ENCODE results near the gene TAF1. TPM values are rescaled to one million over a fixed set of nuclear protein-coding genes. Genes with fewer than 3 reads are reported as not detected.

Gene TAF1
- polyA plus RNA-seq, 1 donor from 2014 or later, result 29.5 TPM

- H3K9me3 ChIP-seq (ENCODE audit: low read length), result no peaks in the 10 kb centered on the region
- no peaks in the 10 kb centered on the region for H3K79me2 ChIP-seq (replicated peaks; ENCODE audit: insufficient read depth, low read length)
- no peak for TF ChIP-seq REST (IDR thresholded peaks at IDR 0.05; ENCODE audit: borderline replicate concordance)
- no peak for TF ChIP-seq EP300 (conservative IDR thresholded peaks at IDR 0.05; ENCODE audit: poor library complexity, severe bottlenecking)
- H3K4me3 ChIP-seq (ENCODE audit: low read length), result no peak overlapping the region
- no peaks in the 10 kb centered on the region for H3F3A ChIP-seq (ENCODE audit: insufficient read depth, low read length, poor library complexity, severe bottlenecking)
- H3K4me2 ChIP-seq (ENCODE audit: low read length), result no peak overlapping the region
- no peaks in the 10 kb centered on the region for H4K20me1 ChIP-seq (ENCODE audit: insufficient read depth)
- no peaks in the 10 kb centered on the region for H3K9me2 ChIP-seq (ENCODE audit: insufficient read depth, low read length)
- no peak overlapping the region for H3K27ac ChIP-seq (ENCODE audit: low read length)
- H3K9ac ChIP-seq (ENCODE audit: low read length), result no peak overlapping the region
- no peaks in the 10 kb centered on the region for H3K27me3 ChIP-seq (ENCODE audit: insufficient read depth, low read depth, low read length)
- no peak overlapping the region for H2AFZ ChIP-seq (ENCODE audit: low read depth, low read length)
- no peaks in the 10 kb centered on the region for H3K36me3 ChIP-seq (ENCODE audit: insufficient read depth, low read length)
These were observed 72.6 kb downstream of the TAF1 start for GRCh38 chrX:71438750-71439149.

GRCh38 chrX:71439420-71439819 is 73.3 kb downstream of the TAF1 start:
- H2AFZ ChIP-seq (ENCODE audit: low read depth, low read length), result no peak overlapping the region
- no peaks in the 10 kb centered on the region for H3K36me3 ChIP-seq (ENCODE audit: insufficient read depth, low read length)
- H3K27me3 ChIP-seq (ENCODE audit: insufficient read depth, low read depth, low read length), result no peaks in the 10 kb centered on the region
- H3K9me3 ChIP-seq (ENCODE audit: low read length), result no peaks in the 10 kb centered on the region
- no peak overlapping the region for H3K27ac ChIP-seq (ENCODE audit: low read length)
- H3K4me3 ChIP-seq (ENCODE audit: low read length), result no peak overlapping the region
- H4K20me1 ChIP-seq (ENCODE audit: insufficient read depth), result no peaks in the 10 kb centered on the region
- H3K9me2 ChIP-seq (ENCODE audit: insufficient read depth, low read length), result no peaks in the 10 kb centered on the region
- no peaks in the 10 kb centered on the region for H3K79me2 ChIP-seq (replicated peaks; ENCODE audit: insufficient read depth, low read length)
- H3K9ac ChIP-seq (ENCODE audit: low read length), result no peak overlapping the region
- no peak overlapping the region for H3K4me2 ChIP-seq (ENCODE audit: low read length)
- TF ChIP-seq REST (IDR thresholded peaks at IDR 0.05; ENCODE audit: borderline replicate concordance) (no peak), CTCF (IDR thresholded peaks at IDR 0.05; ENCODE audit: poor library complexity, severe bottlenecking) (no peak)
- H3F3A ChIP-seq (ENCODE audit: insufficient read depth, low read length, poor library complexity, severe bottlenecking), result no peaks in the 10 kb centered on the region

- H3K79me2 ChIP-seq (replicated peaks; ENCODE audit: insufficient read depth, low read length), result no peaks in the 10 kb centered on the region
- no peak overlapping the region for H3K4me2 ChIP-seq (ENCODE audit: low read length)
- H3F3A ChIP-seq (ENCODE audit: insufficient read depth, low read length, poor library complexity, severe bottlenecking), result no peaks in the 10 kb centered on the region
- H3K27me3 ChIP-seq (ENCODE audit: insufficient read depth, low read depth, low read length), result no peaks in the 10 kb centered on the region
- H3K27ac ChIP-seq (ENCODE audit: low read length), result no peak overlapping the region
- no peak overlapping the region for H2AFZ ChIP-seq (ENCODE audit: low read depth, low read length)
- no peaks in the 10 kb centered on the region for H3K36me3 ChIP-seq (ENCODE audit: insufficient read depth, low read length)
- no peaks in the 10 kb centered on the region for H3K9me3 ChIP-seq (ENCODE audit: low read length)
- no peak overlapping the region for H3K4me3 ChIP-seq (ENCODE audit: low read length)
- no peaks in the 10 kb centered on the region for H3K9me2 ChIP-seq (ENCODE audit: insufficient read depth, low read length)
- H3K9ac ChIP-seq (ENCODE audit: low read length), result no peak overlapping the region
- no peaks in the 10 kb centered on the region for H4K20me1 ChIP-seq (ENCODE audit: insufficient read depth)
- no peak for TF ChIP-seq CTCF (IDR thresholded peaks at IDR 0.05; ENCODE audit: poor library complexity, severe bottlenecking)
- no peak for TF ChIP-seq EP300 (conservative IDR thresholded peaks at IDR 0.05; ENCODE audit: poor library complexity, severe bottlenecking)
- no peak for TF ChIP-seq EZH2 (IDR thresholded peaks at IDR 0.05; ENCODE audit: borderline replicate concordance, insufficient read depth, low read length, poor library complexity, severe bottlenecking)
- no peak for TF ChIP-seq SMC3 (conservative IDR thresholded peaks at IDR 0.05; ENCODE audit: poor library complexity)
- TF ChIP-seq RAD21 (conservative IDR thresholded peaks at IDR 0.05), result no peak
- no peak for TF ChIP-seq MXI1 (conservative IDR thresholded peaks at IDR 0.05; ENCODE audit: poor library complexity, severe bottlenecking)
- no peak for TF ChIP-seq POLR2AphosphoS5 (IDR thresholded peaks at IDR 0.05)
- TF ChIP-seq TAF1 (IDR thresholded peaks at IDR 0.05; ENCODE audit: low read depth), result no peak
These were observed 73.7 kb downstream of the TAF1 start for GRCh38 chrX:71439896-71440295.

All from neural cell (in vitro differentiated cells).